Measurements from ENCODE around the gene PON3.

The PON3 gene

DNA sequence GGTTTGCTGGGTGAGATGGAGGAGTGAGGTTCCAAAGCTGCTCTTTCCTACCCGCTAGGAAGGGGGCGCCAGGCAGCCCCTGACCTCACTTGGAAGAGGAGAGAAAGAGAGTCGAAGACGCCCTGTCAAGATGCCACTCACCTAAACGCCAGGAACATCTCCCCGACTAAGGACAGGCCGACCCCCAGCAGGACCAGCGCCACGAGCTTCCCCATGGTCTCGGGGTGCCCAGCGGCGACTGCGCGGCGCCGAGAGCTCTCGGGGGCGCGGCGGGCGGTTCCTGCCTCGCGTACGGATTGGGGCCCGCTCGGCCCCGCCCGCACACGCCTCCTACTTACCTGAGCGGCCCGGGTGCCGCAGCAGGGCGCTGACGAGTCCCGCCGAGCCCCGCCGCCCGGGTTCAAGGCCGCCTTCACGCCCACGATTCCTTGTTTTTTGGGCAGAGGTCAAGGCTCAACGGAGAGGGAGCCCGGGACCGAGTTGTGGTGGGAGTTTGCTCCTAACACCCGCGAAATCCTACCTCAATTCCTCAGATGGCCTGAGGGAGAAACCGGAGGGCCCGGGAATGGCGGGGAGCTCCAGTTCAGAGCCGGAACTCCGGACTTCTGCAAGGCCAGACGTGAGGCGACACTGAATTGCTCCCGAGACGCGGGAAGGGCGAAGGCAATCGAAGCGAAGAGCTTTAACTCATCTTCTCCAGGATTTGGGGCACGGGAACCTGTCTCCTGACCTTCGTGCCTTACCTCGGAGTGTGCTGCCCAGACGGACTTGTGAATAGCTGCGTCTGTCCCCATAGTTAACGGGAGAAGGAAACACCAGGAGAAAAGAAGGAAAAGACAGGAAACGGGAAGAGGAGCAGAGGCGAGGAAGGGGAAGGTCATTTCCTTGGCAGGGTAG, at the start of gene PON3:
TSS of gene PON3 (minus strand) at position 240 of the 897 bp plus-strand sequence. CDS start at position 215, 25 bp downstream.
- DNase-seq (ENCODE audit: low read depth in 2 of 2): peak in 1 of 2 donors; percentile 3

GRCh38 chr7:95444796-95445195, 48.6 kb upstream of the PON3 start:
- no peak for DNase-seq (ENCODE audit: low read depth in 2 of 2)

GRCh38 chr7:95441042-95441823, 45.1 kb upstream of the PON3 start:
- DNase-seq (ENCODE audit: low read depth in 2 of 2): no peak

DNA sequence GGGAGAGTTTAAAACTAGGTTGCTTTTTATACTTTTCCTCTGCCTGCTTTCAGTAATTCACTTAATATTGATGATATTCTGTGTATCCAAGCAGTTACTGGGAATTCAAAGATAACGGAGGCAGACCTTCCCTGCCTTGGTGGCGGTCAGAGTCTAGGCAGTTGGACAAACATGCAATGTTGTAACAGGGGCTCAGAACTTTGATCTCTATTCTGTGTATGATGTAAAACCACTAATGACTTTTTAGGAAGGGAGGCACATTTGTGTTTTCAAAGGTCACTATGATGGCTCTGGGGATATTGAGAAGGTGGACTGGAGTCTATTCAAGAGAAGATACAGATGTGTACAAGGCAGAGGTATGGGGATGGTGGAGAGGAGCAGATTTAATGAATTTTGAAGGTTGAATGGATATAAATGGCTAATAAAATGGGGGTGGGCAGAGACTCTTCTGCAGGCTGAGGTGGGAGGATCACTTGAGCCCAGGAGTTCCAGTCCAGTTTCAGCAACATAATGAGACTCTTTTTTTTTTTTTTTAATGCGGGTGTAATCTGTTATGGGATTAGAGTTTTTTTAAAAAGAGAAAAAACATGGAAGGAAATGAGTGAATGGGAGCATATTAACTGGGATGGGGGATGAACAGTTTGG, 44.3 kb upstream of the PON3 start:
- DNase-seq (ENCODE audit: low read depth in 2 of 2): no peak

DNA sequence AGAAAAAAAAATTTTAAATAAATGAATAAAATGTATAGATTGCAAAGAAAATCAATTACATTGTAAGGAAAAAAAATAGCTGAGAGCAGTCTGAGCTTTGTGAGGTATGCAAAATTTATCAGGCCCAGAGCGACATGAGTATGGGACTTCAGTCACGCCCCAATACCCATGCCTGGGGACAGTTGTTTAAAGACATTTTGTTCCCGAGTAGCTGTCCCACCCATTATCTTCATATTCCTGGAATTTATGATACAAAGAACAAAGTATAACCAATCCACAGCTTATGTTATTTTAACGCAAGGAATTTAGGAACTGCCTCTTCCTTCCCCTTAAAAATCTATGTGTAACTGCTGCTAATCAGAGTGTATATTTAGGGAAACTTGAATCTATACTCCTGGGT, 40.2 kb upstream of the PON3 start:
- no peak for DNase-seq (ENCODE audit: low read depth in 2 of 2)

DNA sequence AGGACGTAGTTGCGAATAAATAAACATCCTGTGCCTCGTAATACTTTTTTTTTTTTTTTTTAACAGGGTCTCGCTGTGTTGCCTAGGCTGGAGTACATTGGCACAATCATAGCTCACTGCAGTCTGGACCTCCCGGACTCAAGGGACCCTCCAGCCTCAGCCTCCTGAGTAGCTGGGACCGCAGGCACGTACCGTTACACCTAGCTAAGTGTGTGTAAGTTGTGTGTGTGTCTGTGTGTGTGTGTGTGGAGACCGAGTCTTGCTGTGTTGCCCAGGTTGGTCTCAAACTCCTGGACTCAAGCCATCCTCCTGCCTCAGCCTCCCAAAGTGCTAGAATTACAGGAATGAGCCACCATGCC, 39.2 kb upstream of the PON3 start:
- no peak for DNase-seq (ENCODE audit: low read depth in 2 of 2)

- peak; percentile 1 to 8 for DNase-seq (ENCODE audit: low read depth in 2 of 2)
Measured at GRCh38 chr7:95434557-95435421, 38.6 kb upstream of the PON3 start, which contains the start of gene PON2. Gene PON2, minus strand, starts transcription at chr7:95435028. Its CDS starts 77 bp downstream, at chr7:95434951.

DNA sequence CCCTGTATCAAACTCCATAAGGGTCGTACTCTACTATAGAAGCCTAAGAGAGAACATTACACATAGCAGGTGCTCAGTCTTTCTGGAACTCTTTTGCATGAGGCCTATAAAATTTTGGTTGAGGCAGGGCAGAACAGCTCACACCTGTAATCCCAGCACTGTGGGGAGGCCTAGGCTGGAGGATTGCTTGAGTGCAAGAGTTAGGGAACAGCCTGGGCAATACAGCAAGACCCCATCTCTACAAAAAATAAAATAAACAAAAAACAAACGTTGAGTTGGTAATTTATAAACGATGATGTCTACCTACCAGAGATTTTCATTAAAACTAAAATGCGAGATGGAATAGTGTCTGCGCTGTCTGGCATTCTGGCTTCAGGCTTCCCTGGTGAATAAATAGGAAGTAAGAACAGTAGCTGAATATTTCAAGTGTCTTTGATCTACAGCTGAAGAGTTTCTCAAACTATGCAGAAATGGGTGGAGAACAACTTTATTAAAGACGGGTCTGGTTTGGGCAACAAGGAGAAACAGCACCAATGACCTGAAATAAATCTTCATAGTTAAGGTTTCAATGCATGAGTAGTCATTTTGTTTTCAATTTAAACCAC, 37.9 kb upstream of the PON3 start:
- DNase-seq (ENCODE audit: low read depth in 2 of 2): no peak

DNA sequence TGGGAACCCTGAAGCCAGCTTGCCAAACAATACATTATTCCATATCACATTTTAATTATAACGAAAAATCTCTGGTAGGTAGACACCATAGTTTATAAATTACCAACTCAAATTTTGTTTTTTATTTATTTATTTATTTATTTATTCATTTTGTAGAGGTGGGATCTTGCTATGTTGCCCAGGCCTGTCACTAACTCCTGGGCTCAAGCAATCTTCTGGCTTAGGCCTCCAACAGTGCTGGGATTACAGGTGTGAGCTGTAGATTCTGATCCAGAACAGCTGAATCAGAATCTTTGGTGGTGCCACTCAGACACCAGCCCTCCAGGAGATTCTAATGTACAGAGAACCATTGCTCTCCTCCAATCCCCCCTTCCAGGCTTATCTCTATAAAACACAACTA, 37.0 kb upstream of the PON3 start:
- no peak for DNase-seq (ENCODE audit: low read depth in 2 of 2)

DNA sequence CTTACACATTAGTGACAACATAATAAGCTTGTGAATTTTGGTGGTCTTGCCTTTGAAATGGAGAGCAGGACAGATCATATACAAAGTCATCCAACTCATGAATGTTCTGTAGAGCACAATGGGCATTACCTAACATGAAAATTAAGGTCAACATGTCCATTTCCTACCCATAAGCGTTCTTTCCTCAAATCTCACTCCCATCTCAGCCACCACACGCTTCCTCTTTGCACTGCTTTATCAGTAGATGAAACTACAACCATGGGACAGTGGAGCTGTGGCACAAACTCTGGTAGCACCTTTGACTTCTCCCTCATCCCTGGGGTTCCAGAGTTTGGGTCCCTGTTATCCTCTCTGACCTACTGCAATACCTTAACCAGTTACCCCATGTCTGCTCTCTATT, 36.4 kb upstream of the PON3 start:
- DNase-seq (ENCODE audit: low read depth in 2 of 2): no peak

- no peak for DNase-seq (ENCODE audit: low read depth in 2 of 2)
Measured at GRCh38 chr7:95430864-95431263, 34.7 kb upstream of the PON3 start.

DNA sequence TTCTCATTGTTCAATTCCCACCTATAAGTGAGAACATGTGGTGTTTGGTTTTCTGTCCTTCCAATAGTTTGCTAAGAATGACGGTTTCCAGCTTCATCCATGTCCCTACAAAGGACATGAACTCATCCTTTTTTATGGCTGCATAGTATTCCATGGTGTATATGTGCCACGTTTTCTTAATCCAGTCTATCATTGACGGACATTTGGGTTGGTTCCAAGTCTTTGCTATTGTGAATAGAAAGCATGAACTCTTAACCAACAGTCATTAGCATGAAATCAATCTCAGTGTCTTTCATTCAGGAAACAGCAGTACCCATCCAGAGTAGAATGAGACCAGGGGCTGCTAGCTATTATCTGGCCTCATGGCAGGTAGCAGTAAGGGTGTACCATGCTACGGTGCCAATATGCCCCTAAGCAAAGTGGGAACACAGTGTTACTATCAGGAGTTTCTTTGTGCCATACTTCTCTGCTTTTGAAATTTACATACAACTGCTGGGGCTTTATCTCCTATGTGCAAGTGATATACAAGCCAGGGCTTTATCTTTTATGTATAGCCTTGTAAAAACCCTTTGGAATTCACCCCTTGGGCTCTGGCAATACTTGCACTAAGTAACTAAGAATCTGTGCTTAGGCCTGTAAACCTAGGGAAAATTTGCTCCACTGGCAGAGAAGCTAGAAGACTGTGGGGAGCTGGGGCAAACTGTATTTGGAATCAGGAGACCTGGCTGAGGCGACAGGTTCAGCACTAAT, 33.2 kb upstream of the PON3 start:
- DNase-seq (ENCODE audit: low read depth in 2 of 2): no peak

- DNase-seq (ENCODE audit: low read depth in 2 of 2): no peak
Measured at GRCh38 chr7:95427914-95428516, 31.8 kb upstream of the PON3 start.

DNA sequence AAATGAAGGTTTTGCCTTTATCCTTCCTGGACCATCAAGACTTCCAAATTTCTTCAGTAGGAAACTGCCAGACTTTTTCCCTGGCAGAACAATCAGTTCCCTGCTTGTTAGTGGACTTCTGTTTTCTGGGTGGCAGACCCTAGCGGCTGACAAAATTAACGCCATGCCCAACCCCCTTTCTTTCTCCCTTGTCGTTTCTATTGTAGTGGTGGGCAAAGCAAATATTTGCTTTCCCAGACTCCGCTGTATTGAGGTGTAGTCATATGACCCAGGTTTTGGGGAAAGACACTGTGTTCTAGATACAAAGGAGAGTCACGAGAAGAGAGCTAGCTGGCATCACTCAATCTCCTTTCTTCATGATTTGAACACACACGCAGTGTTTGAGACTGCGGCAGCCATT, 31.0 kb upstream of the PON3 start:
- no peak for DNase-seq (ENCODE audit: low read depth in 2 of 2)

DNA sequence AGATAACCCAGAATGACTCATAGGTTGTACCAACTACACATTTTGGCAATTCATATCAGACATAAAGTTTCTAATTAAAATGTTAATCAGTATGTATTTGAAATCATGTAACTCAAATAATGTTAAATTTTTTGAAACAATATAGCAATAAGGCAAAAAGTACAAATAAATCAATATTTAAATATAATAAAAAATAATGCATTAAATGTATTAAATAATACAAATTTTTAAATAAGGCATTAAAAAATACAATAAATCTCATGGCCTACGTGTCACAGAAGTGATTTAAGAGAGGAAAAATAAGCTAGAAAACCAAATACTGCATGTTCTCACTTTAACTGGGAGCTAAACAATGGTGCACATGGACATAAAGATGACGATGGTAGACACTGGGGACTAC, 29.5 kb upstream of the PON3 start:
- DNase-seq (ENCODE audit: low read depth in 2 of 2): no peak

- DNase-seq (ENCODE audit: low read depth in 2 of 2): no peak
Measured at GRCh38 chr7:95424716-95425115, 28.5 kb upstream of the PON3 start.

- DNase-seq (ENCODE audit: low read depth in 2 of 2): no peak
Measured at GRCh38 chr7:95421847-95422444, 25.8 kb upstream of the PON3 start.

DNA sequence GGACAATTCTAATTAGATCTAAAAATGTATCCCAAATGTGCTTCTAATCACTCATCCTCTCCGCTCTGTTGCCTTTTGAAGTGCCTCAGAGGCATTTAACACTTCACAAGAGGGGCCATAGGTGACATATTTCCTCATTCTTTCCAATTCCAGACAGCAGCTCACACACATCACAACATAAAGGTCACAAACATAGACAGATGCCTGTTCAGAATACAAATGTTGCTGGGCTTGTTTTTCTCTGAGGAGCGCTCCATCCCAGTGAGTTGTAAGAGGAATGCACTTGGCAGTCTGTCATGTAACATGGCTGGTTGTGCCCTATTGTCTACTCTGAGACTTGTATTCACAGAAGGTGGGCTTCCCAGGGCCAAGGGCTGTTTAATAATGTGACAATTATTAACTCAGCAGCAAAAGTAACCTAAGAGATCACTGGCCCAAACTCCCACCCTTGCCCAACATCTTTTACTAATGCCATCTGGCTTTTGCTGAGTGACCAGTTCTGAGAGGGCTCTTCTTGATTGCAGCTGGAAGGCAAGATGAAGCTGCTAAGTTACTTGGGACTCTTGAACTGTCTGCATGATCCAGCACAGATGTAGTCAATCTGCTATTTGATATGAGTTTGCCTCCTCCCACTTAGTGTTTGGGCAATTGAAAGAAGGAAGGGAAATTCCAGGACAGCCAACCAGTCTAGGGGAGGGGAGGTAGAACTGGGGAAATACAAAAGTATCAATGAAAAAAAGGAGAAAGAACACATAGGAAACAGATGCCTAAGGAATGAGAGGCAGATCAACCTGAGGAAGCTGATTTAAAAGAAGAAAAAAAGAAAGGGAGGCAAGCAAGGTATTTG, 25.0 kb upstream of the PON3 start:
- DNase-seq (ENCODE audit: low read depth in 2 of 2): no peak

- DNase-seq (ENCODE audit: low read depth in 2 of 2): no peak
Measured at GRCh38 chr7:95412075-95412474, 15.9 kb upstream of the PON3 start.
